HEK293 (cell line): ENCODE results near the gene TXNRD2.

Source experiments
- ZBTB1 ChIP-seq: fragments of 450-650 bp; formaldehyde crosslinking; IDR thresholded peaks from 2 replicates; pipeline ENCODE4 v1.5.1; 2016; ENCODE audit warnings: missing biosample characterization, missing genetic modification characterization
- ZNF121 ChIP-seq: fragments of 450-650 bp; formaldehyde crosslinking; IDR thresholded peaks from 2 replicates; pipeline ENCODE4 v1.5.1; 2016; ENCODE audit warnings: missing biosample characterization, missing genetic modification characterization
- ZNF155 ChIP-seq: fragments of 450-650 bp; formaldehyde crosslinking; IDR thresholded peaks from 2 replicates; pipeline ENCODE4 v1.5.1; 2016; ENCODE audit warnings: missing biosample characterization, missing genetic modification characterization
- ZNF302 ChIP-seq: fragments of 450-650 bp; formaldehyde crosslinking; IDR thresholded peaks from 2 replicates; pipeline ENCODE4 v1.5.1; 2016; ENCODE audit warnings: missing biosample characterization, missing genetic modification characterization, low read depth
- ZNF660 ChIP-seq: fragments of 450-650 bp; IDR thresholded peaks from 2 replicates; pipeline ENCODE4 v1.5.1; 2018; ENCODE audit warnings: missing biosample characterization, mild to moderate bottlenecking, missing genetic modification characterization
- ZNF664 ChIP-seq: fragments of 450-650 bp; formaldehyde crosslinking; IDR thresholded peaks from 2 replicates; pipeline ENCODE4 v1.5.1; 2016; ENCODE audit warnings: missing biosample characterization, missing genetic modification characterization
- ZNF792 ChIP-seq: fragments of 450-650 bp; formaldehyde crosslinking; IDR thresholded peaks from 2 replicates; pipeline ENCODE4 v1.5.1; 2016; ENCODE audit warnings: missing biosample characterization, missing genetic modification characterization
- TF ChIP-seq, protein P1 (sequence below): fragments of 450-650 bp; formaldehyde crosslinking; IDR thresholded peaks from 2 replicates; pipeline ENCODE4 v1.5.1; 2016; ENCODE audit warnings: missing biosample characterization, missing genetic modification characterization, borderline replicate concordance
- TF ChIP-seq, protein P2 (sequence below): fragments of 450-650 bp; formaldehyde crosslinking; optimal IDR thresholded peaks from 2 replicates; pipeline ENCODE3; 2016; ENCODE audit warnings: missing biosample characterization, mild to moderate bottlenecking, missing genetic modification characterization
- TF ChIP-seq, protein P3 (sequence below): fragments of 450-650 bp; formaldehyde crosslinking; conservative IDR thresholded peaks from 2 replicates; pipeline ENCODE4 v1.5.1; 2016; ENCODE audit warnings: low read depth, missing biosample characterization, missing genetic modification characterization

DNA sequence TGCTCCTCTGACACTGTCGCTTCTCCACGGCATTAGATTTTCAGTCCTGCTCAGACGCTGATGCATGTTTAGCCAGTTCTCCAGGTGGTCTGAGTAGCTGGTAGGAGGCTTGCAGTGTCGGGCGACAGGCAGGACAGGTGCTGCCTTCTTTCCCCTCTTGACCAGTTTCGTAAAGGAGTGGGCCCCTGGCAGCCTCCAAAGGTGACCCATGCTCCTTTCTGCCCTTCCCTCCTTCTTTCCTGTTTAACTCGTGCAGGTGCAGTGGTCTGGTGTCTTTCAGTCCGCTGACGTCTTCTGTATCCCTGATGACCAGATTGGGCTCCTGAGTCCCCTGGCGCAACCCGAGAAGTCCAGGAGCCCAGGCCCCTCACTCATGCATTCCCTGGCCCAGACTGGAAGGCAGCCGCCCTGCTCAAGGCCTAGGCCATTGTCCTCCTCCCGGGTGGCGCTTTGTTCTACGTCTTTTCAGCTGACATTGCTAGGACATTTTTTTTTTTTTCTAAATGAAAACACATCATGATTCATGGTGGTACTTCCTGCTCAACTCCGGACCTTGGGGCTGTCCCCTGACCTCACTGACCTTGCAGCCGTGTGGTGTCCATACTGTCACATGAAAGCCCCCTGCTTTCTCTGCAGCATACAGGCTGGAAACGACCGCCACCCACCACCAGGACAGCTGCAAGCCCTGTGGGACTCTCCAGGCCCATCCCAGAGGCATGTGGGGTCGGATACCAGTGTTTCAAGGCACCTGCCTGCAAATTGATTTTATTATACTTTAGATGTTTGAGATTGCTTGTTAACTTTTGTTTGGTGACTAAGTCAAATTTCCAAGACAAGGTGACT, 25.5 kb upstream of the TXNRD2 start:
- TF ChIP-seq, protein P1, sequence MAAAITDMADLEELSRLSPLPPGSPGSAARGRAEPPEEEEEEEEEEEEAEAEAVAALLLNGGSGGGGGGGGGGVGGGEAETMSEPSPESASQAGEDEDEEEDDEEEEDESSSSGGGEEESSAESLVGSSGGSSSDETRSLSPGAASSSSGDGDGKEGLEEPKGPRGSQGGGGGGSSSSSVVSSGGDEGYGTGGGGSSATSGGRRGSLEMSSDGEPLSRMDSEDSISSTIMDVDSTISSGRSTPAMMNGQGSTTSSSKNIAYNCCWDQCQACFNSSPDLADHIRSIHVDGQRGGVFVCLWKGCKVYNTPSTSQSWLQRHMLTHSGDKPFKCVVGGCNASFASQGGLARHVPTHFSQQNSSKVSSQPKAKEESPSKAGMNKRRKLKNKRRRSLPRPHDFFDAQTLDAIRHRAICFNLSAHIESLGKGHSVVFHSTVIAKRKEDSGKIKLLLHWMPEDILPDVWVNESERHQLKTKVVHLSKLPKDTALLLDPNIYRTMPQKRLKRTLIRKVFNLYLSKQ, result no peak
- no peak for TF ChIP-seq ZBTB1 (tag by site-specific recombination)
- TF ChIP-seq ZNF660 (tag by site-specific recombination), result no peak
- TF ChIP-seq, protein P2, sequence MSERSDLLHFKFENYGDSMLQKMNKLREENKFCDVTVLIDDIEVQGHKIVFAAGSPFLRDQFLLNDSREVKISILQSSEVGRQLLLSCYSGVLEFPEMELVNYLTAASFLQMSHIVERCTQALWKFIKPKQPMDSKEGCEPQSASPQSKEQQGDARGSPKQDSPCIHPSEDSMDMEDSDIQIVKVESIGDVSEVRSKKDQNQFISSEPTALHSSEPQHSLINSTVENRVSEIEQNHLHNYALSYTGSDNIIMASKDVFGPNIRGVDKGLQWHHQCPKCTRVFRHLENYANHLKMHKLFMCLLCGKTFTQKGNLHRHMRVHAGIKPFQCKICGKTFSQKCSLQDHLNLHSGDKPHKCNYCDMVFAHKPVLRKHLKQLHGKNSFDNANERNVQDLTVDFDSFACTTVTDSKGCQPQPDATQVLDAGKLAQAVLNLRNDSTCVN (tag by site-specific recombination), result no peak
- TF ChIP-seq, protein P3, sequence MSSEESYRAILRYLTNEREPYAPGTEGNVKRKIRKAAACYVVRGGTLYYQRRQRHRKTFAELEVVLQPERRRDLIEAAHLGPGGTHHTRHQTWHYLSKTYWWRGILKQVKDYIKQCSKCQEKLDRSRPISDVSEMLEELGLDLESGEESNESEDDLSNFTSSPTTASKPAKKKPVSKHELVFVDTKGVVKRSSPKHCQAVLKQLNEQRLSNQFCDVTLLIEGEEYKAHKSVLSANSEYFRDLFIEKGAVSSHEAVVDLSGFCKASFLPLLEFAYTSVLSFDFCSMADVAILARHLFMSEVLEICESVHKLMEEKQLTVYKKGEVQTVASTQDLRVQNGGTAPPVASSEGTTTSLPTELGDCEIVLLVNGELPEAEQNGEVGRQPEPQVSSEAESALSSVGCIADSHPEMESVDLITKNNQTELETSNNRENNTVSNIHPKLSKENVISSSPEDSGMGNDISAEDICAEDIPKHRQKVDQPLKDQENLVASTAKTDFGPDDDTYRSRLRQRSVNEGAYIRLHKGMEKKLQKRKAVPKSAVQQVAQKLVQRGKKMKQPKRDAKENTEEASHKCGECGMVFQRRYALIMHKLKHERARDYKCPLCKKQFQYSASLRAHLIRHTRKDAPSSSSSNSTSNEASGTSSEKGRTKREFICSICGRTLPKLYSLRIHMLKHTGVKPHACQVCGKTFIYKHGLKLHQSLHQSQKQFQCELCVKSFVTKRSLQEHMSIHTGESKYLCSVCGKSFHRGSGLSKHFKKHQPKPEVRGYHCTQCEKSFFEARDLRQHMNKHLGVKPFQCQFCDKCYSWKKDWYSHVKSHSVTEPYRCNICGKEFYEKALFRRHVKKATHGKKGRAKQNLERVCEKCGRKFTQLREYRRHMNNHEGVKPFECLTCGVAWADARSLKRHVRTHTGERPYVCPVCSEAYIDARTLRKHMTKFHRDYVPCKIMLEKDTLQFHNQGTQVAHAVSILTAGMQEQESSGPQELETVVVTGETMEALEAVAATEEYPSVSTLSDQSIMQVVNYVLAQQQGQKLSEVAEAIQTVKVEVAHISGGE (tag by site-specific recombination), result no peak
- TF ChIP-seq ZNF121 (tag by site-specific recombination), result no peak
- TF ChIP-seq ZNF155, result no peak
- no peak for TF ChIP-seq ZNF664 (tag by site-specific recombination)
- TF ChIP-seq ZNF792 (tag by site-specific recombination), result no peak
- no peak for TF ChIP-seq ZNF302 (tag by site-specific recombination)
